ENCODE data around the gene FGF22. TPM values are rescaled to one million over a fixed set of nuclear protein-coding genes. Genes with fewer than 3 reads are reported as not detected.

Gene FGF22
- total and polyA plus RNA-seq, 2 of the 13 experiments (the other 11 are each of a cell fraction or from before 2014, with no cell fraction given), result 0.24 TPM; not detected in 1

GRCh38 chr19:660793-661426 is 21.2 kb downstream of the FGF22 start (continued):
- peak in 1 of 2 experiments; percentile 70; a peak in 2 of 4 replicates for TF ChIP-seq ATF4 (CRISPR knock-in tag; IDR thresholded peaks at IDR 0.05)
- TF ChIP-seq SIX4 (CRISPR knock-in tag; IDR thresholded peaks at IDR 0.05), result no peak; the same call in 1 of the 2 replicates
- TF ChIP-seq ZNF232 (CRISPR knock-in tag; IDR thresholded peaks at IDR 0.05; ENCODE audit: borderline replicate concordance), result no peak
- peak; percentile 68; the same call in 1 of the 2 replicates for TF ChIP-seq ZBTB7B (CRISPR knock-in tag; IDR thresholded peaks at IDR 0.05)
- peak; percentile 96 for TF ChIP-seq ARID5B (CRISPR knock-in tag; IDR thresholded peaks at IDR 0.05)
- TF ChIP-seq ZNF276 (CRISPR knock-in tag; IDR thresholded peaks at IDR 0.05; ENCODE audit: low read depth), result no peak
- no peak; the same call in 1 of the 2 replicates for TF ChIP-seq SRY (CRISPR knock-in tag; IDR thresholded peaks at IDR 0.05)
- TF ChIP-seq ZNF512B (CRISPR knock-in tag; IDR thresholded peaks at IDR 0.05; ENCODE audit: borderline replicate concordance), result 0 out of 2 replicates have a peak, but pooled peaks have one; percentile 38
- no peak for TF ChIP-seq ZNF740 (CRISPR knock-in tag; IDR thresholded peaks at IDR 0.05)
- no peak for TF ChIP-seq SMARCC2 (IDR thresholded peaks at IDR 0.05)
- TF ChIP-seq ATM (IDR thresholded peaks at IDR 0.05; ENCODE audit: borderline replicate concordance), result no peak
- TF ChIP-seq ZMYM4 (CRISPR knock-in tag; IDR thresholded peaks at IDR 0.05), result 0 out of 2 replicates have a peak, but pooled peaks have one; percentile 11
- TF ChIP-seq CREBL2 (CRISPR knock-in tag; IDR thresholded peaks at IDR 0.05; ENCODE audit: borderline replicate concordance), result no peak
- TF ChIP-seq ZBTB39 (CRISPR knock-in tag; IDR thresholded peaks at IDR 0.05), result no peak
